ENCODE results near the gene LYRM1. TPM values are rescaled to one million over a fixed set of nuclear protein-coding genes. Genes with fewer than 3 reads are reported as not detected.

Gene LYRM1
- polyA plus RNA-seq, 1 of the 3 experiments (the other 2 are of a cell fraction) = 18.1 TPM

DNA sequence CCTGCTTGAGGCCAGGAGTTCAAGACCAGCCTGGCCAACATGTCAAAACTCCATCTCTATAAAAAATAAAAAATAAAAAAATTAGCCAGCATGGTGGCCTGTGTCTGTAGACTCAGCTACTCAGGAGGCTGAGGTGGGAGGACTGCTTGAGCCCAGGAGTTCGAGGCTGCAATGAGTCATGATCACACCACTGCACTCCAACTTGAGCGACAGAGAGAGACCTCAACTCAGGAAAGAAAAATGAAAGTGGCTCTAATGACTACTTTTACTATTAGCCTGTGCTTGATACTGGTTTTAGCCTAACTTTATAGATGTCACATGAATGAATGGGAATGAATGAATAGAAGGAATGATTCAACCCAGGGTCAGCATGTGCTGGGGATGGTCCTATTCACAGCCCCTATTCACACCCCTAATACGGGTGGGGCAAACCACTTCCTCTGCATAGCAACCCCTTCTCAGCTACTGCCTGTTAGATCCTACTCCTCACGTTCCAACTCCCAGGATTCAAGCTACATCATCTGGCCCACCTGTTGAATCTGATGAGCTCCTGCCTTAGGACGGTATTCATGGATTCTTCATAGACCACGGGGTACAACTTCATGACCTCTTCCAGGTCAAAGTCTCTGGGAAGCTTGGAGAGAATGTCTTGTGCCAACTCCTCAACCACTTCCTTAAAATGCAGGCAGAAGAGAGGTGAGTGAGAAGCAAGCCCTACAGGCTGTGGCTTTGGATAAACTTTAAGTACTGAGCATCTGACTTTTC is 40.5 kb downstream of the LYRM1 start:
- Histone ChIP-seq H3F3A (replicated peaks; ENCODE audit: insufficient read depth) (no peaks in the 10 kb centered on the region), H3K27me3 (ENCODE audit: insufficient read depth) (no peaks in the 10 kb centered on the region), H3K4me2 (no peak overlapping the region), H3K36me3 (replicated peaks in 1 of 2; ENCODE audit: control insufficient read depth in 1 of 2, insufficient read depth in 2 of 2, low read length in 1 of 2) (no peaks in the 10 kb centered on the region), H3K9me3 (no peaks in the 10 kb centered on the region), H3K27ac (ENCODE audit: low read depth in 2 of 2, low read length in 1 of 2) (no peak overlapping the region), H3K4me3 (ENCODE audit: low read depth in 2 of 2, low read length in 1 of 2) (no peak overlapping the region), H2AFZ (ENCODE audit: low read depth) (no peak overlapping the region), H3K79me2 (ENCODE audit: insufficient read depth) (no peaks in the 10 kb centered on the region), H3K4me1 (ENCODE audit: control insufficient read depth in 1 of 2, insufficient read depth in 2 of 2, low read depth in 1 of 2, low read length in 1 of 2) (no peaks in the 10 kb centered on the region; a peak in 1 of 4 replicates), H3K9ac (no peak overlapping the region), H4K20me1 (ENCODE audit: insufficient read depth) (no peaks in the 10 kb centered on the region), H3K9me2 (no peaks in the 10 kb centered on the region)
- no peak for TF ChIP-seq MEF2A (IDR thresholded peaks at IDR 0.05; ENCODE audit: borderline replicate concordance, low read depth)
- TF ChIP-seq GABPA (IDR thresholded peaks at IDR 0.05; ENCODE audit: low read depth) = no peak
- no peak for TF ChIP-seq YY1 (IDR thresholded peaks at IDR 0.05; ENCODE audit: low read depth)
- no peak for TF ChIP-seq FOSL2 (IDR thresholded peaks at IDR 0.05; ENCODE audit: borderline replicate concordance, low read depth)
- no peak for TF ChIP-seq EZH2phosphoT487 (IDR thresholded peaks at IDR 0.05; ENCODE audit: borderline replicate concordance, low read depth)
- TF ChIP-seq FOXM1 (IDR thresholded peaks at IDR 0.05; ENCODE audit: low read depth) = no peak
- no peak for TF ChIP-seq RFX5 (IDR thresholded peaks at IDR 0.05; ENCODE audit: low read length)
- TF ChIP-seq EP300 (IDR thresholded peaks at IDR 0.05; ENCODE audit: borderline replicate concordance in 1 of 2, low read depth in 1 of 2, low read length in 1 of 2) = no peak
- TF ChIP-seq, protein P1, sequence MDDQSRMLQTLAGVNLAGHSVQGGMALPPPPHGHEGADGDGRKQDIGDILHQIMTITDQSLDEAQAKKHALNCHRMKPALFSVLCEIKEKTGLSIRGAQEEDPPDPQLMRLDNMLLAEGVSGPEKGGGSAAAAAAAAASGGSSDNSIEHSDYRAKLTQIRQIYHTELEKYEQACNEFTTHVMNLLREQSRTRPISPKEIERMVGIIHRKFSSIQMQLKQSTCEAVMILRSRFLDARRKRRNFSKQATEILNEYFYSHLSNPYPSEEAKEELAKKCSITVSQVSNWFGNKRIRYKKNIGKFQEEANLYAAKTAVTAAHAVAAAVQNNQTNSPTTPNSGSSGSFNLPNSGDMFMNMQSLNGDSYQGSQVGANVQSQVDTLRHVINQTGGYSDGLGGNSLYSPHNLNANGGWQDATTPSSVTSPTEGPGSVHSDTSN (IDR thresholded peaks at IDR 0.05) = no peak
- ChIA-PET POLR2A (no interaction called here), CTCF (no interaction called here)
- no peak for DNase-seq
- WGBS (ENCODE audit: low lambda C conversion rate) = 30% methylated on average over 6 of the region's 6 CpGs

DNA sequence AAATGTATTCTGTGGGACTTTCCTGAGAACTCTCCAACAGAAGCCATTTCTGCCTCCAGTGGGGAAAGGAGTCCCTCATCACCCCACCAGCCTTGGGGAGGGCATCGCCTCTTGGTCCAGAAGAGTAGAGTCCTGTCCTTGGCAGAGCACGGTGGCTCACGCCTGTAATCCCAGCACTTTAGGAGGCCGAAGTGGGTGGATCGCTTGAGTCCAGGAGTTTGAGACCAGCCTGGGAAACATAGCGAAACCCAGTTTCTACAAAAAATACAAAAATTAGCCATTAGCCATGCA is 41.0 kb downstream of the LYRM1 start:
- Histone ChIP-seq H3K9me2 (no peaks in the 10 kb centered on the region), H2AFZ (ENCODE audit: low read depth) (no peak overlapping the region), H3K27me3 (ENCODE audit: insufficient read depth) (no peaks in the 10 kb centered on the region), H3K27ac (ENCODE audit: low read depth in 2 of 2, low read length in 1 of 2) (no peak overlapping the region), H3K79me2 (ENCODE audit: insufficient read depth) (no peaks in the 10 kb centered on the region), H3K9ac (no peak overlapping the region), H3K36me3 (replicated peaks in 1 of 2; ENCODE audit: control insufficient read depth in 1 of 2, insufficient read depth in 2 of 2, low read length in 1 of 2) (no peaks in the 10 kb centered on the region), H4K20me1 (ENCODE audit: insufficient read depth) (no peaks in the 10 kb centered on the region), H3K4me3 (ENCODE audit: low read depth in 2 of 2, low read length in 1 of 2) (no peak overlapping the region), H3F3A (replicated peaks; ENCODE audit: insufficient read depth) (no peaks in the 10 kb centered on the region), H3K4me1 (ENCODE audit: control insufficient read depth in 1 of 2, insufficient read depth in 2 of 2, low read depth in 1 of 2, low read length in 1 of 2) (no peaks in the 10 kb centered on the region; a peak in 1 of 4 replicates), H3K4me2 (no peak overlapping the region), H3K9me3 (no peaks in the 10 kb centered on the region)
- POLR2A ChIA-PET = no interaction called here
- CTCF ChIA-PET = no interaction called here
- DNase-seq = no peak
- TF ChIP-seq MEF2A (IDR thresholded peaks at IDR 0.05; ENCODE audit: borderline replicate concordance, low read depth) (no peak), TCF12 (IDR thresholded peaks at IDR 0.05) (no peak), MXI1 (IDR thresholded peaks at IDR 0.05; ENCODE audit: low read depth, low read length) (no peak), NFIC (IDR thresholded peaks at IDR 0.05; ENCODE audit: borderline replicate concordance) (no peak), EZH2phosphoT487 (IDR thresholded peaks at IDR 0.05; ENCODE audit: borderline replicate concordance, low read depth) (no peak), YY1 (IDR thresholded peaks at IDR 0.05; ENCODE audit: low read depth) (no peak)
- TF ChIP-seq, protein P2, sequence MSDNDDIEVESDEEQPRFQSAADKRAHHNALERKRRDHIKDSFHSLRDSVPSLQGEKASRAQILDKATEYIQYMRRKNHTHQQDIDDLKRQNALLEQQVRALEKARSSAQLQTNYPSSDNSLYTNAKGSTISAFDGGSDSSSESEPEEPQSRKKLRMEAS (IDR thresholded peaks at IDR 0.05; ENCODE audit: low read depth) = no peak
- TF ChIP-seq, protein P1 (IDR thresholded peaks at IDR 0.05) = no peak
- WGBS (ENCODE audit: low lambda C conversion rate) = 88% methylated on average over 6 of the region's 6 CpGs
